GM21390 (cell line): ENCODE data around the gene APOBEC3G.
"Not testable (repeated sequence)": the region's sequence is repeated elsewhere in the genome, so short reads cannot be mapped to it uniquely, and the experiment has no call there.

Source experiments
- ATAC-seq: cut with Tn5 transposase; IDR thresholded peaks from one replicate; pipeline ENCODE4 v1.9.1; 2021; ENCODE audit not compliant: unreplicated experiment

Gene APOBEC3G

DNA sequence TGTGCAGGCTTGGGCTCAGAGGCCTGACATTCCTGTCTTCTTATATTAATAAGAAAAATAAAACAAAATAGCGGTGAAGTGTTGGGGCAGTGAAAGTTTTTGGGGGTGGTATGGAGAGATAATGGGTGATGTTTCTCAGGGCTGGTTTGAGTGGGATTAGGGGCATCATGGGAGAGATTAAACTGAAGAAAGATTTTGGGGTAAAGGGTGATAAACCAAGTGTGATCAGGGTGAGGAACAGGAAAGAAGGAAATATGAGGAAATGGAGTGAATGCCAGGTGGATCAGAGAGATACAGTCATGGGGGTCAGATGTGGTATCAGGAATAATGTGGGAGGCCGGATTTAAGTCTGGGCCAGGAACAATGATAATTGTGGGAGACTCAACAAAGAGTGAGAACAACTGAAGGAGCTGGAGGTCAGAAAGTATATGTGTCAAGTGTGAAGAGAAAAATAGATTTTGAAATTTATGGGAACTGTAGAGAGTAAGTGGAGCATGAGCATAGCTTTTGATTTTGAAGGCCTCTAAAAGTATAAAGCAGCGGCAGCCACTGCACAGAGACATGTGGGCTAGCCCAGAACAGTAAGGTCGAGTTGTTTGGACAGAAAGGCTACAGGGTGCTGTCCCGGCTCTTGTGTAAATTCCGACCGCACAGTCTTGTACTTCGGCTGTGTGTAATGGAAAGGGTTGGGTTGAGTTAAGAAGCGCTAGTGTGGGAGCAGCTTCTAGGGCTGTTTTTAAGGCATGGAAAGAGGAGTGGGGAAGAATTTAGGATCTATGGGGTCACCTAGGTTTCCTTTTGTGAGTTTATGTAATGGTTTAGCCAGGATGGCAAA, 10.4 kb upstream of the APOBEC3G start:
- not testable (repeated sequence) for ATAC-seq

GRCh38 chr22:39068033-39068785, 8.9 kb upstream of the APOBEC3G start:
- no peak for ATAC-seq

DNA sequence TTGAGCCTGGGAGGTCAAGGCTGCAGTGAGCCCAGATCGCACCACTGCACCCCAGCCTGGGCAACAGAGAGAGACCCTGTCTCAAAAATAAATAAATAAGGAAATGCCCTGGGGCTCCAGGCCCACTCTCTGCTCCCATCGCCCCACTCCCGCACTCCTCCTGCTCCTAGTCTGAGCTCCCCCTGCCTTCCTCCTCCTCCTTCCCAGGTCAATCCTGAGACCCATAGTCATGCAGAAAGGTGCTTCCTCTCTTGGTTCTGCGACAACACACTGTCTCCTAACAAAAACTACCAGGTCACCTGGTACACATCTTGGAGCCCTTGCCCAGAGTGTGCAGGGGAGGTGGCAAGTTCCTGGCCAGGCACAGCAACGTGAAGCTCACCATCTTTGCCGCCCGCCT, 6.9 kb upstream of the APOBEC3G start:
- no peak for ATAC-seq

DNA sequence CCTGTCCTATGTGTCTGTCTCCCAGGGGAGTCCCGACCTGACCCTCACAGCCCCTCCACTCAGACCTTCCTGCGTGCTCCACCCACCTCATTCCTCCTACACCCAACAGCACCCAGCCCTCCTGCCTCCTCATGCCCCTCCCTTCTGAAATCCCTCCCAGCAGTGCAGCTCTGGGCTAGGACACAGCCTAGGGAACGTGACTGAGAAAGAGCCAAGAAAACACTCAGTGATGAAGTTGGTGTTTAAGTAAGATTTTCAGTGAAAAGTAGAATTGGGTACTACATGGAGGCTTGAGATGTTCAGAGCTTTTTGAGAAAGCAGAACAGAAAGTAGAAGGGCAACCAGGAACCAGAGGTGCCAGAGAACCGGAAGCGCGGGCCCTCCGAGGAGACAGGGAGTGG, 4.5 kb upstream of the APOBEC3G start:
- not testable (repeated sequence) for ATAC-seq

- ATAC-seq = no peak
Observed at GRCh38 chr22:39073981-39074380, 3.1 kb upstream of the APOBEC3G start.

GRCh38 chr22:39076155-39077025, 685 bp upstream of the APOBEC3G start:
- ATAC-seq = not testable (repeated sequence)

DNA sequence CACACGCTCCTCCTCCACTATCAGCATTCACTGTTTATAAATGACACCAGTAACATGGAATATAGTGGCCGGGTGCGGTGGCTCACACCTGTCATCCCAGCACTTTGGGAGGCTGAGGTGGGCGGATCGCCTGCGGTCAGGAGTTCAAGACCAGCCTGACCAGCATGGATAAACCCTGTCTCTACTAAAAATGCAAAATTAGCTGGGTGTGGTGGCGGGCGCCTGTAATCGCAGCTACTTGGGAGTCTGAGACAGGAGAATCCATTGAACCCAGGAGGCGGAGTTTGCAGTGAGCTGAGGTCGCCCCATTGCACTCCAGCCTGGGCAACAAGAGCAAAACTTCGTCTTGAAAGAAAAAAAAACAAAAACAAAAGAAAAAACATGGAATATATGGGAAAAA, 837 bp downstream of the APOBEC3G start:
- ATAC-seq = not testable (repeated sequence)

- ATAC-seq = no peak
Observed at GRCh38 chr22:39078329-39078728, 1.3 kb downstream of the APOBEC3G start.

GRCh38 chr22:39079054-39079637, 2.1 kb downstream of the APOBEC3G start:
- ATAC-seq = not testable (repeated sequence)

- ATAC-seq = no peak
Observed at GRCh38 chr22:39080052-39080762, 3.1 kb downstream of the APOBEC3G start.

GRCh38 chr22:39081016-39081415, 3.9 kb downstream of the APOBEC3G start:
- no peak for ATAC-seq

GRCh38 chr22:39081598-39081997, 4.5 kb downstream of the APOBEC3G start:
- ATAC-seq = no peak

DNA sequence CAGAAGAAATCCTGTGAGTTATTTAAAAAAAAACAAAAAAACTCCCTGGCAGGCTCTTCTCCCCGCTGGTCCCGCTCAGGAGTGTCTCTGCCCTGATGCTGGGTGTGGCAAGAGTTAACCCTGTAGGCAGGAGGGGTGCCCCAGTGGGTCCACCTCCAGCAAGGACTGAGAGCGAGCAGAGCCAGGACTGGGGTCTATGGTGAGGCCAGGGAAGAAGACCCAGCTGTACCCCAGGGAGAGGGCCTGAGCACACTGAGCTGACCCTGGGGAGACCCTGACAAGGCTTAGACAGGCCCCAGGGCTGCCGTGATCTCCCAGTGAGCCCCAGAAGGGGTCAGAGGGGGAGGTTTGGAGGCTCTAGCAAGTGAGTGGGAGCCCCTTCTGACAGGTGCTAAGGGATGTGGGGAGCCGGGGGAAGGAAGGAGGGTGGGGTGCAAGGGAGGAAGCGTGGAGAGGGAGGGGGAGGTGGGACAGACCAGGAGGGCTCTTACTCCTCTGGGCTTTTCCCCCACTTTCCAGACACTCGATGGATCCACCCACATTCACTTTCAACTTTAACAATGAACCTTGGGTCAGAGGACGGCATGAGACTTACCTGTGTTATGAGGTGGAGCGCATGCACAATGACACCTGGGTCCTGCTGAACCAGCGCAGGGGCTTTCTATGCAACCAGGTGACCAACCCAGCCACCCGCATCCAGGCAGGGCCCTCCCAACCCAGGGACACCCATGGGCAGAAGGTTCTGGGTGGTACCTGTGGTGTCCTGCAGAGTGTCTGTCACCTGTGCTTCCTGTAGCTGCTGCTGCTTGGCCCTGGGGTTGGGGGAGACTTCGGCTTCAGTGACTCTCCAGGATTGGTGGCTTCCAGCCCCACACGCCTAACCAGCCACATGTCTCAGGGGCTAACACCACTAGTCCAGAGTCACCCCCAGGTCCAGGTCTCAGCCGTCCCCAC, 6.4 kb downstream of the APOBEC3G start:
- ATAC-seq = no peak

DNA sequence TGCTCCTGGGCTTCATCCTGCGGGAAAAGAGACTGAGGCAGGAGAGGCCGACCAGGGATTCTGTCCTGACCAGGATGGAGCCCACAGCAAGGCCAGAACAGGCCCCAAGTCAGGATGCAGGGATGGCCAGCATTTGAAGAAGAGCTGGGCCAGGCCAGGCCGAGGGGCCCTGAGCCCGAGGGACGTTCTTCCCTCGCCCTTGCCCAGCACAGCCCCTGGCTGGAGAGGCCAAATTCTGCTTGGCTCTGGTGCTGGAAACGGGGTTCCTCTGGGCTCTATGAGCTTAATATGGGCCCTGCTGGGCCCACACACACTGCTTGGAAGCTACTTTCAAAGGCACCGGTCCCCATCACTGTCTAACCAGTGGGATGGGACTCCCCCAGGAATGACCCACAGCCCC, 7.6 kb downstream of the APOBEC3G start:
- no peak for ATAC-seq

DNA sequence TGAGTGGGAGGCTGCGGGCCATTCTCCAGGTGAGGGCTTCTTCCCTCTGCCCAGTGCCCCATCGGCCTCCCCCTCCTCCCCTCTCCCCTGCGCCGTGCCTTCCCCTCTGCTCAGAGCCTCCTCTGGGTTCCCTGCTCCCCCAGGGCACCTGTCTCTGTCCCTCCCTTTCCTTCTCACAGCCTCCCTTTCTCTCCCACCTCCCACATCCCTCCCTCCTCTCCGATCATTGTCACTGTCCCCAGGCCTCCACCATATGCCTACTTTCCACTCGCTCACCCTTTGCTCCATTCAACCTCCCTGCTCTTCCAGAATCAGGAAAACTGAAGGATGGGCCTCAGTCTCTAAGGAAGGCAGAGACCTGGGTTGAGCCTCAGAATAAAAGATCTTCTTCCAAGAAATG, 10.0 kb downstream of the APOBEC3G start:
- no peak for ATAC-seq

- no peak for ATAC-seq
Observed at GRCh38 chr22:39087881-39088684, 11.0 kb downstream of the APOBEC3G start.

DNA sequence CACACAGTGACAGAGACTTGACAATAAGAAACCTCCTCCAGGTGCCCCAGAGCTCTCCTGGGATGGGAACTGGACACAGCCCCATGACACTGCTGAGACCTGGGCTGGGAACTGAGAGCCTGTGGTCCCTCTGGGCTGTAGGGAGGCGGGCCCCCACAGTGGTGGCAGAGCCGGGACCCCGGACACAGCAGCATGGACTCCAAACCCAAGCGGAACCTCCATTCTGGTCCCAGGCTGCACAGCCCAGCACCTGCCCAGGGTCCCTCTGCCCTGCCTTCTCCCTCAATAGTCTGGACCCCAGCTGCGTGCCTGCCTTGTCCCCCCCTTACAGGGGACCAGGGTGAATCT, 11.6 kb downstream of the APOBEC3G start:
- ATAC-seq = no peak

GRCh38 chr22:39089928-39090327, 12.9 kb downstream of the APOBEC3G start:
- ATAC-seq = no peak
